Epithelial cell of proximal tubule (primary cell): Measurements from ENCODE around the gene PRKCE. TPM values are rescaled to one million over a fixed set of nuclear protein-coding genes. Genes with fewer than 3 reads are reported as not detected.

ENCODE experiments used
- DNase-seq: peaks from one replicate; pipeline ENCODE4 v3.0.0-alpha.2; 2011; ENCODE audit warnings: low read depth
- H3K4me3 ChIP-seq: 2 replicates; pipeline ENCODE4 v1.5.1; 2011; ENCODE audit warnings: low read depth, mild to moderate bottlenecking, low read length
- CTCF ChIP-seq: conservative IDR thresholded peaks from 2 replicates; pipeline ENCODE4 v1.5.1; 2012; ENCODE audit warnings: low read depth, mild to moderate bottlenecking, low read length
- total RNA-seq: library from RNA; depleted of rRNA; stranded (reverse); fragments of >200 nt; gene quantifications from 2 replicates; pipeline ENCODE4 v1.2.3, GENCODE V29; 2015

Gene PRKCE
- total RNA-seq, 1 donor from 2014 or later = 2.5 TPM

- H3K4me3 ChIP-seq = no peak overlapping the region
- no peak for TF ChIP-seq CTCF
- no peak for DNase-seq
These were observed 211.4 kb downstream of the PRKCE start for GRCh38 chr2:45862843-45863242.

GRCh38 chr2:45864121-45864520 is 212.6 kb downstream of the PRKCE start:
- no peak for TF ChIP-seq CTCF
- no peak for DNase-seq
- H3K4me3 ChIP-seq = no peak overlapping the region

- DNase-seq = no peak
- no peak for TF ChIP-seq CTCF
- no peak overlapping the region for H3K4me3 ChIP-seq
These were observed 215.9 kb downstream of the PRKCE start for GRCh38 chr2:45867349-45867748.

- TF ChIP-seq CTCF = no peak
- DNase-seq = no peak
These were observed 216.3 kb downstream of the PRKCE start for GRCh38 chr2:45867800-45868199.

GRCh38 chr2:45869165-45869501 is 217.7 kb downstream of the PRKCE start:
- no peak for DNase-seq
- H3K4me3 ChIP-seq = no peak overlapping the region
- TF ChIP-seq CTCF = no peak

More at GRCh38 chr2:45867800-45868199, 216.3 kb downstream of the PRKCE start:
- H3K4me3 ChIP-seq = no peak overlapping the region

- DNase-seq = no peak
- TF ChIP-seq CTCF = no peak
- H3K4me3 ChIP-seq = no peak overlapping the region
These were observed 219.6 kb downstream of the PRKCE start for GRCh38 chr2:45871025-45871424.

GRCh38 chr2:45871541-45871940 is 220.1 kb downstream of the PRKCE start:
- no peak overlapping the region for H3K4me3 ChIP-seq
- DNase-seq = no peak
- no peak for TF ChIP-seq CTCF
